KMS-11 (cell line): ENCODE data around the gene MACO1.

Source experiments
- H2AFZ ChIP-seq: fragments of 200-600 bp; sonication (generic); 2 replicates; pipeline ENCODE4 v1.6.1; 2016; ENCODE audit warnings: antibody characterized with exemption, mixed run types, low read depth
- H3K27ac ChIP-seq: fragments of 200-600 bp; sonication (generic); 2 replicates; pipeline ENCODE4 v1.6.1; 2016; ENCODE audit warnings: mild to moderate bottlenecking, mixed run types
- H3K27me3 ChIP-seq: fragments of 200-600 bp; sonication (generic); 2 replicates; pipeline ENCODE4 v1.6.1; 2017; ENCODE audit warnings: mild to moderate bottlenecking, low read depth, mixed run types, moderate library complexity; ENCODE audit not compliant: insufficient read depth
- H3K36me3 ChIP-seq: fragments of 200-600 bp; sonication (generic); 2 replicates; pipeline ENCODE4 v1.6.1; 2017; ENCODE audit warnings: mild to moderate bottlenecking, mixed run types; ENCODE audit not compliant: insufficient read depth
- H3K4me1 ChIP-seq: fragments of 200-600 bp; sonication (generic); 2 replicates; pipeline ENCODE4 v1.6.1; 2016; ENCODE audit warnings: mild to moderate bottlenecking, low read depth, mixed run types; ENCODE audit not compliant: poor library complexity, severe bottlenecking
- H3K4me2 ChIP-seq: fragments of 200-600 bp; sonication (generic); 2 replicates; pipeline ENCODE4 v1.7.0; 2016; ENCODE audit warnings: mild to moderate bottlenecking, mixed run types
- H3K4me3 ChIP-seq: fragments of 200-600 bp; sonication (generic); IDR thresholded peaks from 2 replicates; pipeline ENCODE4 v1.6.1; 2017; ENCODE audit warnings: low read depth, low read length, mixed read lengths; ENCODE audit not compliant: insufficient read depth
- H3K79me2 ChIP-seq: fragments of 200-600 bp; sonication (generic); 2 replicates; pipeline ENCODE4 v1.6.1; 2016; ENCODE audit warnings: low read depth, mixed run types; ENCODE audit not compliant: insufficient read depth
- H3K9ac ChIP-seq: fragments of 200-600 bp; sonication (generic); 2 replicates; pipeline ENCODE4 v1.6.1; 2016; ENCODE audit warnings: mild to moderate bottlenecking, mixed run types
- H4K20me1 ChIP-seq: fragments of 200-600 bp; sonication (generic); 2 replicates; pipeline ENCODE4 v1.6.1; 2016; ENCODE audit warnings: mild to moderate bottlenecking, mixed run types; ENCODE audit not compliant: insufficient read depth
- TF ChIP-seq, protein P1 (sequence below): fragments of 200-600 bp; sonication (generic); conservative IDR thresholded peaks from 2 replicates; pipeline ENCODE4 v1.6.1; 2017; ENCODE audit warnings: low read depth, mild to moderate bottlenecking, antibody characterized with exemption, low read length, moderate library complexity, mixed read lengths

The MACO1 gene

GRCh38 chr1:25472471-25472870, 41.8 kb downstream of the MACO1 start:
- no peak overlapping the region for H3K4me3 ChIP-seq
- TF ChIP-seq, protein P1, sequence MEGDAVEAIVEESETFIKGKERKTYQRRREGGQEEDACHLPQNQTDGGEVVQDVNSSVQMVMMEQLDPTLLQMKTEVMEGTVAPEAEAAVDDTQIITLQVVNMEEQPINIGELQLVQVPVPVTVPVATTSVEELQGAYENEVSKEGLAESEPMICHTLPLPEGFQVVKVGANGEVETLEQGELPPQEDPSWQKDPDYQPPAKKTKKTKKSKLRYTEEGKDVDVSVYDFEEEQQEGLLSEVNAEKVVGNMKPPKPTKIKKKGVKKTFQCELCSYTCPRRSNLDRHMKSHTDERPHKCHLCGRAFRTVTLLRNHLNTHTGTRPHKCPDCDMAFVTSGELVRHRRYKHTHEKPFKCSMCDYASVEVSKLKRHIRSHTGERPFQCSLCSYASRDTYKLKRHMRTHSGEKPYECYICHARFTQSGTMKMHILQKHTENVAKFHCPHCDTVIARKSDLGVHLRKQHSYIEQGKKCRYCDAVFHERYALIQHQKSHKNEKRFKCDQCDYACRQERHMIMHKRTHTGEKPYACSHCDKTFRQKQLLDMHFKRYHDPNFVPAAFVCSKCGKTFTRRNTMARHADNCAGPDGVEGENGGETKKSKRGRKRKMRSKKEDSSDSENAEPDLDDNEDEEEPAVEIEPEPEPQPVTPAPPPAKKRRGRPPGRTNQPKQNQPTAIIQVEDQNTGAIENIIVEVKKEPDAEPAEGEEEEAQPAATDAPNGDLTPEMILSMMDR: no peak
- no peaks in the 10 kb centered on the region for H3K27me3 ChIP-seq
- no peaks in the 10 kb centered on the region for H3K36me3 ChIP-seq
- H3K4me1 ChIP-seq: peaks cover 70% of the 10 kb centered on the region
- peaks cover 6% of the 10 kb centered on the region; the same call in 1 of the 2 replicates for H3K79me2 ChIP-seq
- H3K4me2 ChIP-seq: peak overlapping the region; percentile 60
- H3K9ac ChIP-seq: no peak overlapping the region
- H2AFZ ChIP-seq: no peak overlapping the region
- H4K20me1 ChIP-seq: no peaks in the 10 kb centered on the region; the same call in 1 of the 2 replicates
- H3K27ac ChIP-seq: no peak overlapping the region

- H3K27me3 ChIP-seq: no peaks in the 10 kb centered on the region
- H3K9ac ChIP-seq: no peak overlapping the region
- H3K4me3 ChIP-seq: peak overlapping the region; percentile 36
- H3K79me2 ChIP-seq: peaks cover 6% of the 10 kb centered on the region; the same call in 1 of the 2 replicates
- TF ChIP-seq, protein P1: no peak
- peak overlapping the region; percentile 33; the same call in 1 of the 2 replicates for H3K27ac ChIP-seq
- H2AFZ ChIP-seq: no peak overlapping the region
- no peaks in the 10 kb centered on the region; the same call in 1 of the 2 replicates for H4K20me1 ChIP-seq
- H3K4me2 ChIP-seq: peak overlapping the region; percentile 60
- no peaks in the 10 kb centered on the region for H3K36me3 ChIP-seq
- peaks cover 57% of the 10 kb centered on the region for H3K4me1 ChIP-seq
Observed at GRCh38 chr1:25473653-25474225, 43.0 kb downstream of the MACO1 start.

- no peak overlapping the region for H3K9ac ChIP-seq
- TF ChIP-seq, protein P1: no peak
- peak overlapping the region; percentile 60; the same call in 1 of the 2 replicates for H3K4me2 ChIP-seq
- H3K79me2 ChIP-seq: peaks cover 6% of the 10 kb centered on the region; the same call in 1 of the 2 replicates
- no peaks in the 10 kb centered on the region; the same call in 1 of the 2 replicates for H4K20me1 ChIP-seq
- no peaks in the 10 kb centered on the region for H3K36me3 ChIP-seq
- peaks cover 56% of the 10 kb centered on the region for H3K4me1 ChIP-seq
- no peak overlapping the region for H2AFZ ChIP-seq
- peak overlapping the region; percentile 36 for H3K4me3 ChIP-seq
- no peak overlapping the region for H3K27ac ChIP-seq
- no peaks in the 10 kb centered on the region for H3K27me3 ChIP-seq
Observed at GRCh38 chr1:25474439-25475047, 43.8 kb downstream of the MACO1 start.

DNA sequence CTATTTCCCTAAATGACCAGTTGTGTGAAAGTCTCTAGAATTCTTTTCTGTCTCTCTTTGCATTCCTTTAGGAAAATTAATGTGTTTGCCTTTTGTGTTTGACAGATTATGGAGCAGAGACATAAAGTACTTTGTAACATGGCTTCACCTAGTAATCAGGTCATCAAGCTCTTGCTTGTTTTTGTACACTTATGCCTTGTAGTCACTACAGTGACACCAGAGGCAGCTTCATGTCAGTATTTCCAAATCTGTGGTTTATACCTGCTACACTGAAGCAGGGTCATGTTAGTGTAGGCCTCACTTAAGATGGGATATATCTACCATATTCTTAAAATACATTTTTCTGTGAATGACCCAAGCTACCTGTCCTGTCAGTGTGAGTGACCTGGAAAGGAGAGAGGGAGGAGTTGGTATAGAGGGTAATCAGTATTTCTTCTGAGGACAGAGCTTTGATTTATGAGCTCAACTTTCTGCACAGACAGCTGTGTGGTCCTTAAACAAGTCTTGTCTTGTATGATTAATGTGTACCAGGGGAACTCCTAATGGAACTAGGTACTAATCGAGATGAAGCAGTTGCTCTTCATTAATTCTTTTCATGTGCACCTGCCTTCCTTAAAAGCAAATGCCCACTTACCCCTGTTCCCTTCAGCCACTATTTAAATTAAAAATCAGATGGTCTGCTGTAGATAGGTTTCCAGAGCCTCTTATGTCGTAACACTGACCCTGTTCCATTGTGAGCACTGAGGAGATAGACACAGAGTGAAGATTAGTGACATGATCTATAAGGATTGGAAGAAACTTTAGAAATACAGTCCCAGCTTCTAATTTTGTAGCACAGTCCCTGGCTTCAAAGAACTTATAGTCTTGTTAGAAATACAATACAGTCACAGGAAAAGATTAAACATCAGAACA, 45.7 kb downstream of the MACO1 start:
- Histone ChIP-seq H3K4me2 (no peak overlapping the region), H4K20me1 (peaks cover 3% of the 10 kb centered on the region; the same call in 1 of the 2 replicates), H3K36me3 (no peaks in the 10 kb centered on the region), H3K27me3 (no peaks in the 10 kb centered on the region), H2AFZ (no peak overlapping the region), H3K79me2 (peaks cover 6% of the 10 kb centered on the region; the same call in 1 of the 2 replicates), H3K9ac (no peak overlapping the region), H3K4me1 (peaks cover 50% of the 10 kb centered on the region), H3K27ac (no peak overlapping the region), H3K4me3 (no peak overlapping the region)
- TF ChIP-seq, protein P1: no peak
